ENCODE results near the gene LMAN1L. TPM values are rescaled to one million over a fixed set of nuclear protein-coding genes. Genes with fewer than 3 reads are reported as not detected.
A peak's percentile ranks its signal among the peaks of the same experiment; 100 is the strongest.

The LMAN1L gene
- total and polyA plus RNA-seq, 2 of the 4 experiments (the other 2 are of a cell fraction): not detected

GRCh38 chr15:74790080-74790916, 22.3 kb upstream of the LMAN1L start:
- intact Hi-C loops (cut with micrococcal nuclease): no loop called here
- peak overlapping the region; percentile 69 for H2AK5ac ChIP-seq (ENCODE audit: low read depth, low read length)
- H3K23ac ChIP-seq (ENCODE audit: low read depth, low read length): peak overlapping the region; percentile 41
- no peak overlapping the region; the same call in 1 of the 2 replicates for H2BK120ac ChIP-seq (ENCODE audit: low read depth, low read length)
- peak overlapping the region; percentile 78 for H3K14ac ChIP-seq (replicated peaks; ENCODE audit: low read depth, low read length)
- H4K91ac ChIP-seq (ENCODE audit: insufficient read depth, low read depth, low read length): 0 out of 2 replicates have a peak overlapping the region, but pooled peaks have one; percentile 38
- peak overlapping the region; percentile 78 for H3K4ac ChIP-seq (ENCODE audit: low read depth, low read length)
- H3K27me3 ChIP-seq (ENCODE audit: control insufficient read depth, insufficient read depth, low read length): no peaks in the 10 kb centered on the region
- H3K36me3 ChIP-seq (ENCODE audit: control insufficient read depth, insufficient read depth, low read length): peaks cover 2% of the 10 kb centered on the region; the same call in 1 of the 2 replicates
- peak overlapping the region; percentile 45 for H3K27ac ChIP-seq (ENCODE audit: insufficient read depth, low read length)
- peak overlapping the region; percentile 30 for H3K9ac ChIP-seq (ENCODE audit: low read depth, low read length)
- H4K20me1 ChIP-seq (ENCODE audit: insufficient read depth, low read length): peaks cover 89% of the 10 kb centered on the region
- H3K9me1 ChIP-seq (ENCODE audit: insufficient read depth, low read length): peaks cover 42% of the 10 kb centered on the region
- H2AK9ac ChIP-seq (replicated peaks; ENCODE audit: low read depth, low read length, poor library complexity): peak overlapping the region; percentile 85
- BruUV-seq (replicated peaks): no TSS peak
- no peak overlapping the region for H3K18ac ChIP-seq (ENCODE audit: low read depth, low read length)
- no peak overlapping the region for H2BK20ac ChIP-seq (ENCODE audit: low read depth, low read length)
- ATAC-seq (ENCODE audit: low read depth) (peak; percentile 76), DNase-seq (peak; percentile 85)
- no peak overlapping the region; the same call in 2 of the 3 replicates for H2BK15ac ChIP-seq (ENCODE audit: low read depth, low read length)
- no CpG with 5 or more reads among the region's 15 CpGs for WGBS, 2 experiments (ENCODE audit: extremely low coverage in 2 of 2, insufficient read length in 1 of 2)
- H4K5ac ChIP-seq (ENCODE audit: low read depth, low read length): 0 out of 2 replicates have a peak overlapping the region, but pooled peaks have one; percentile 11
- no peak for TF ChIP-seq MAZ (IDR thresholded peaks at IDR 0.05; ENCODE audit: borderline replicate concordance, low read depth, low read length)
- peak; percentile 54; the same call in 1 of the 2 replicates for TF ChIP-seq MXI1 (IDR thresholded peaks at IDR 0.05; ENCODE audit: borderline replicate concordance, low read depth, low read length)
- no peak for TF ChIP-seq RAD21 (IDR thresholded peaks at IDR 0.05; ENCODE audit: low read length)
- no peak for TF ChIP-seq SMC3 (IDR thresholded peaks at IDR 0.05; ENCODE audit: low read depth, low read length)
- TF ChIP-seq, protein P1, sequence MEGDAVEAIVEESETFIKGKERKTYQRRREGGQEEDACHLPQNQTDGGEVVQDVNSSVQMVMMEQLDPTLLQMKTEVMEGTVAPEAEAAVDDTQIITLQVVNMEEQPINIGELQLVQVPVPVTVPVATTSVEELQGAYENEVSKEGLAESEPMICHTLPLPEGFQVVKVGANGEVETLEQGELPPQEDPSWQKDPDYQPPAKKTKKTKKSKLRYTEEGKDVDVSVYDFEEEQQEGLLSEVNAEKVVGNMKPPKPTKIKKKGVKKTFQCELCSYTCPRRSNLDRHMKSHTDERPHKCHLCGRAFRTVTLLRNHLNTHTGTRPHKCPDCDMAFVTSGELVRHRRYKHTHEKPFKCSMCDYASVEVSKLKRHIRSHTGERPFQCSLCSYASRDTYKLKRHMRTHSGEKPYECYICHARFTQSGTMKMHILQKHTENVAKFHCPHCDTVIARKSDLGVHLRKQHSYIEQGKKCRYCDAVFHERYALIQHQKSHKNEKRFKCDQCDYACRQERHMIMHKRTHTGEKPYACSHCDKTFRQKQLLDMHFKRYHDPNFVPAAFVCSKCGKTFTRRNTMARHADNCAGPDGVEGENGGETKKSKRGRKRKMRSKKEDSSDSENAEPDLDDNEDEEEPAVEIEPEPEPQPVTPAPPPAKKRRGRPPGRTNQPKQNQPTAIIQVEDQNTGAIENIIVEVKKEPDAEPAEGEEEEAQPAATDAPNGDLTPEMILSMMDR (conservative IDR thresholded peaks at IDR 0.05; ENCODE audit: low read depth, low read length): no peak
- TF ChIP-seq MAFK (IDR thresholded peaks at IDR 0.05; ENCODE audit: low read depth, low read length): no peak
- peak; percentile 37; the same call in 1 of the 2 replicates for TF ChIP-seq BHLHE40 (IDR thresholded peaks at IDR 0.05; ENCODE audit: low read depth, low read length)
- TF ChIP-seq CHD1 (IDR thresholded peaks at IDR 0.05; ENCODE audit: low read depth, low read length): no peak
- no peak for TF ChIP-seq CEBPB (IDR thresholded peaks at IDR 0.05; ENCODE audit: low read depth, low read length)
- no peak for TF ChIP-seq NFE2L2 (IDR thresholded peaks at IDR 0.05; ENCODE audit: low read depth, low read length)
- TF ChIP-seq POLR2A (IDR thresholded peaks at IDR 0.05; ENCODE audit: low read depth, low read length): no peak
- dilution Hi-C loops (cut with HindIII; ENCODE audit: low sequenced_read_pairs, unreplicated experiment): no loop called here
- peak overlapping the region; percentile 28 to 66; a peak in 1 of 4 replicates for H4K8ac ChIP-seq (ENCODE audit: low read depth in 2 of 2, low read length in 2 of 2)
- peak overlapping the region; percentile 17 for H3K4me2 ChIP-seq (ENCODE audit: low read depth, low read length)
- peaks cover 24% of the 10 kb centered on the region for H3K4me1 ChIP-seq (ENCODE audit: control insufficient read depth, insufficient read depth, low read length)
- ChIA-PET CTCF (no interaction called here), POLR2A (ENCODE audit: unreplicated experiment) (no interaction called here)
- 0 out of 2 replicates have a peak overlapping the region, but pooled peaks have one; percentile 19 for H3K56ac ChIP-seq (ENCODE audit: extremely low read depth, insufficient read depth, low read length)
- in situ Hi-C loops (cut with MboI; ENCODE audit: low sequenced_read_pairs): no loop called here
- H2BK5ac ChIP-seq (ENCODE audit: low read depth, low read length, poor library complexity, severe bottlenecking): peak overlapping the region; percentile 35
- peak overlapping the region; percentile 74 for H2AFZ ChIP-seq (replicated peaks; ENCODE audit: low read length, poor library complexity)
- peaks cover 19 to 89% of the 10 kb centered on the region in 2 experiments for H3K79me1 ChIP-seq (ENCODE audit: low read depth in 1 of 2, low read length in 2 of 2)
- no peaks in the 10 kb centered on the region for H3K9me3 ChIP-seq (ENCODE audit: control insufficient read depth, insufficient read depth, low read length)
- H3K4me3 ChIP-seq (ENCODE audit: insufficient read depth, low read depth, low read length): no peak overlapping the region

All from IMR-90 (cell line).